Epithelial cell of proximal tubule (primary cell): Measurements from ENCODE around the gene MAP1B. TPM values are rescaled to one million over a fixed set of nuclear protein-coding genes. Genes with fewer than 3 reads are reported as not detected.

Source experiments
- DNase-seq: peaks from one replicate; pipeline ENCODE4 v3.0.0-alpha.2; 2011; ENCODE audit warnings: low read depth
- H3K4me3 ChIP-seq: 2 replicates; pipeline ENCODE4 v1.5.1; 2011; ENCODE audit warnings: low read depth, mild to moderate bottlenecking, low read length
- total RNA-seq: library from RNA; depleted of rRNA; stranded (reverse); fragments of >200 nt; gene quantifications from 2 replicates; pipeline ENCODE4 v1.2.3, GENCODE V29; 2015
- TF ChIP-seq, protein P1 (sequence below): conservative IDR thresholded peaks from 2 replicates; pipeline ENCODE4 v1.5.1; 2012; ENCODE audit warnings: low read depth, mild to moderate bottlenecking, low read length

The MAP1B gene
- total RNA-seq, 1 donor from 2014 or later, result 305 TPM

DNA sequence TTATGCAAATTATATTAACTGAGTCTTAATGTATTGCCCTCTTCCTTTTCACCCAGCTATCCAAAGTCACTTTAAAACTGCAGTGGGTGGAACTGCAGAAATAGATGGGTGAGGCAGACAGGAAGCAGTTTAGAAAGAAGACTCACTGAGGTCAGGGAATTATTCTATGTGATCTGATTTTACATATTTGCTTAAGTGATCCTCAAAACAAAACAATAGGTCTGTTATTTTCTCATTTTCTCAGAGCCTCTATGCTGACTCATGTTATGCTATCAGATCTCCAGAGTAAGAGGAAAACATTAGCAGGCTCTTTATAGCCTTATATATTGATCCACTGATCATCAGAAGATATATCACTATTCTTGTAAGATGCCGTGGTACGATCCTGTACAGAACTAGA, 149.3 kb downstream of the MAP1B start:
- TF ChIP-seq, protein P1, sequence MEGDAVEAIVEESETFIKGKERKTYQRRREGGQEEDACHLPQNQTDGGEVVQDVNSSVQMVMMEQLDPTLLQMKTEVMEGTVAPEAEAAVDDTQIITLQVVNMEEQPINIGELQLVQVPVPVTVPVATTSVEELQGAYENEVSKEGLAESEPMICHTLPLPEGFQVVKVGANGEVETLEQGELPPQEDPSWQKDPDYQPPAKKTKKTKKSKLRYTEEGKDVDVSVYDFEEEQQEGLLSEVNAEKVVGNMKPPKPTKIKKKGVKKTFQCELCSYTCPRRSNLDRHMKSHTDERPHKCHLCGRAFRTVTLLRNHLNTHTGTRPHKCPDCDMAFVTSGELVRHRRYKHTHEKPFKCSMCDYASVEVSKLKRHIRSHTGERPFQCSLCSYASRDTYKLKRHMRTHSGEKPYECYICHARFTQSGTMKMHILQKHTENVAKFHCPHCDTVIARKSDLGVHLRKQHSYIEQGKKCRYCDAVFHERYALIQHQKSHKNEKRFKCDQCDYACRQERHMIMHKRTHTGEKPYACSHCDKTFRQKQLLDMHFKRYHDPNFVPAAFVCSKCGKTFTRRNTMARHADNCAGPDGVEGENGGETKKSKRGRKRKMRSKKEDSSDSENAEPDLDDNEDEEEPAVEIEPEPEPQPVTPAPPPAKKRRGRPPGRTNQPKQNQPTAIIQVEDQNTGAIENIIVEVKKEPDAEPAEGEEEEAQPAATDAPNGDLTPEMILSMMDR, result no peak
- no peak for DNase-seq

More for the DNA sequence above, 149.3 kb downstream of the MAP1B start:
- no peak overlapping the region for H3K4me3 ChIP-seq

Other genes starting within 250 kb of the MAP1B start
- 54.4 and 86.3 TPM in 2 replicates for gene MRPS27, start 212.8 kb downstream of the MAP1B start, total RNA-seq
- gene PTCD2, start 212.9 kb downstream of the MAP1B start, total RNA-seq, result 5.3 and 6.6 TPM in 2 replicates